ENCODE results near the gene TFDP2. TPM values are rescaled to one million over a fixed set of nuclear protein-coding genes. Genes with fewer than 3 reads are reported as not detected.

Gene TFDP2
- total and polyA plus RNA-seq, 12 donors = 11.0 to 77.8 (median 54.3) TPM

DNA sequence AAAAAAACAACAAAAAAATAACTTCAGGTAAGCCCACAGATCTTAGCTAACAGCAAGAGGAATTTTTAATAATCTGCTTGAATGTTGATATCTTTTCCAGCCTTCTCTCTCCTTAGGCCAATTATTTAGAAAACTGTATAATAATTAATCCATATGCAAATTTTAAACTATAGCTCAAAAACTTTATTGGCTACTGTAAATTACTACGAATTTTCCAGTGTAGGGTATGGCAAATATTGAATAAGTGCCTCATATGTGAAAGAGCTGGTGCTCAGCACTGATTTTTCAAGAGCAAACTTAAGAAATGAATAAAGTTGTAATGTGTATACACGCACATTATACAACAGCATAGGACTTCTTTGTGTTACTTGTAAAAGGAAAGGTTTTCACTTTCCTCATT is 123.0 kb downstream of the TFDP2 start:
- H3K4me3 ChIP-seq = peak overlapping the region in 1 of 10 donors; percentile 1
- no peaks in the 10 kb centered on the region for H3K27me3 ChIP-seq
- H3K9me3 ChIP-seq = no peaks in the 10 kb centered on the region
- ATAC-seq = no peak
- H3K4me1 ChIP-seq = peaks cover 0 to 49% (median 34%) of the 10 kb centered on the region in 9 donors
- peak overlapping the region in 1 of 10 donors; percentile 5 for H3K27ac ChIP-seq
- TF ChIP-seq, protein P1, sequence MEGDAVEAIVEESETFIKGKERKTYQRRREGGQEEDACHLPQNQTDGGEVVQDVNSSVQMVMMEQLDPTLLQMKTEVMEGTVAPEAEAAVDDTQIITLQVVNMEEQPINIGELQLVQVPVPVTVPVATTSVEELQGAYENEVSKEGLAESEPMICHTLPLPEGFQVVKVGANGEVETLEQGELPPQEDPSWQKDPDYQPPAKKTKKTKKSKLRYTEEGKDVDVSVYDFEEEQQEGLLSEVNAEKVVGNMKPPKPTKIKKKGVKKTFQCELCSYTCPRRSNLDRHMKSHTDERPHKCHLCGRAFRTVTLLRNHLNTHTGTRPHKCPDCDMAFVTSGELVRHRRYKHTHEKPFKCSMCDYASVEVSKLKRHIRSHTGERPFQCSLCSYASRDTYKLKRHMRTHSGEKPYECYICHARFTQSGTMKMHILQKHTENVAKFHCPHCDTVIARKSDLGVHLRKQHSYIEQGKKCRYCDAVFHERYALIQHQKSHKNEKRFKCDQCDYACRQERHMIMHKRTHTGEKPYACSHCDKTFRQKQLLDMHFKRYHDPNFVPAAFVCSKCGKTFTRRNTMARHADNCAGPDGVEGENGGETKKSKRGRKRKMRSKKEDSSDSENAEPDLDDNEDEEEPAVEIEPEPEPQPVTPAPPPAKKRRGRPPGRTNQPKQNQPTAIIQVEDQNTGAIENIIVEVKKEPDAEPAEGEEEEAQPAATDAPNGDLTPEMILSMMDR (IDR thresholded peaks at IDR 0.05) = no peak
- WGBS, 2 donors = 91 to 92% methylated on average over 2 of the region's 2 CpGs
- no peaks in the 10 kb centered on the region for H3K36me3 ChIP-seq
- intact Hi-C loops (cut with DNase I) = loop anchor here in 1 of 10 donors (10.0 kb wide), 1 partner anchor 118 kb away; the partner anchor contains the start of gene TFDP2
- DNase-seq = no peak

DNA sequence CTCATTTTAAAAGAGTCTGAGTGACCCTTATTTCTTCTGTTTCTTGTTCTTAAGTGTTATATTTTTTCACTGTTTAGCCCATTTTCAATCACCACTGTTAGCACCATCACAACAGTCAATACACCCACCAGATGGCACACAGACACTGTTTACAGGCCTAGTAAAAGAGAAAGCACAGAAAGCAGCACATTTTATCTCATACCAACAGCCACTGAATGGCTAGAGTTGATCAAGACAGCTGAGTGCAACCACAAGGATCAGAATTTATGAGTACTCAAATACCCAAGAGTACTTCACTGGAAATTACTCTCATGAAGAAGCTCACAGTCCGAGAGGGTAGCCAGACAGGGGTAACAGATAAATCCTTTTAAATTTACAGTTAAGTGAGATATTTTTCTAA is 127.0 kb downstream of the TFDP2 start:
- Histone ChIP-seq H3K9me3 (no peaks in the 10 kb centered on the region), H3K4me1 (peaks cover 0 to 49% (median 37%) of the 10 kb centered on the region in 9 donors), H3K27ac (peak overlapping the region in 7 of 10 donors; percentile 4 to 48 (median 18)), H3K4me3 (no peak overlapping the region), H3K36me3 (no peaks in the 10 kb centered on the region), H3K27me3 (no peaks in the 10 kb centered on the region)
- TF ChIP-seq, protein P1 (IDR thresholded peaks at IDR 0.05) = peak in 5 of 9 donors; percentile 11 to 34 (median 28)
- ATAC-seq (peak in 4 of 8 donors; percentile 40 to 70 (median 59)), DNase-seq (no peak)
- 90 to 92% methylated on average over 1 of the region's 1 CpG for WGBS, 2 donors
- intact Hi-C loops (cut with DNase I) = loop anchor here in 2 of 10 donors (5.0 to 10.0 kb wide), 2 partner anchors 122 to 125 kb away; partner anchors contain the start of gene TFDP2 (in 2 of the 2)

DNA sequence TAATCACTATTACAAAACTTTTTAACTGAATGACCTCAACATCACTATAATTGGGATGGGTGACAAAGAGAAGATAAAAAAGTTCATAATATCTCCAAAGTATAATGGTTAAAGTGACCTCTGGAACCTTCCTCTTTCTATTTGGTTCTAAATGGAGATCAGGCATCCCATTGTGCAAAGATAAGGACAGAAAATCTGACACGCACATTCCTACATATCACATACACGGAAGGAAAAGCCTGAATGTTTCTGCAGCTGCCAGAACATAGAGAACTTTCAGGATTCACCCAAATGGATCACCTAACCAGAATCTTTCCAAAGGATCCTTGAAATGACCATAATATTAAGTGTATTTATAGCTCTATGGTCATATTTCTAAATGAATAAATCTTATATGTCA is 128.2 kb downstream of the TFDP2 start:
- Histone ChIP-seq H3K4me1 (peaks cover 0 to 39% (median 34%) of the 10 kb centered on the region in 9 donors), H3K27me3 (no peaks in the 10 kb centered on the region), H3K27ac (peak overlapping the region in 8 of 10 donors; percentile 2 to 48 (median 15)), H3K9me3 (no peaks in the 10 kb centered on the region), H3K4me3 (no peak overlapping the region), H3K36me3 (no peaks in the 10 kb centered on the region)
- intact Hi-C loops (cut with DNase I) = loop anchor here in 2 of 10 donors (5.0 to 10.0 kb wide), 2 partner anchors 124 to 126 kb away; partner anchors contain the start of gene TFDP2 (in 2 of the 2)
- TF ChIP-seq, protein P1 (IDR thresholded peaks at IDR 0.05) = no peak
- DNase-seq = no peak
- ATAC-seq = peak in 3 of 8 donors; percentile 55 to 66 (median 56)
- WGBS, 2 donors = 28 to 37% methylated on average over 2 of the region's 2 CpGs

DNA sequence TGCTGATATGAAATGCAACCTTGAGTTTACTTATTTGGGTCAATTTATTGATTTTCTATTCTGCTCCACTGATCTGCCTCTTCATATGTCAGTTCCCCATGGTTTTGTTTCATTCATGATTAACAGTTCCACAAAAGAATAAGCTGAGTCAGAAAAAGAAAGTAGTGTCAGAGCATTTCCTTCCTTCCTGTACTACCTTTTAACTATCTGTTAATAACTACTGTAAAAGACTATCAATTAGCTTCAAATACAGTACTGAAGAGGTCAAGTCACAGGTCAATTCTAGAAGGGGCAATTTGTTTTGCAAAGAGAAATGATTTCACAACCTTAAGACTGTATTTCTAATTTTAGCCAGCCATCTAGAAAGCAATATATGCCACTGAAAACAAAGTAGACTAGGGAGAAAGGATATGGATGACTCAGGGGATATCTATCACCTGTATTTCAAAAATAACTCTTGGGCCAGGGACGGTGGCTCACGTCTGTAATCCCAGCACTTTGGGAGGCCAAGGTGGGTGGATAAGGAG is 129.5 kb downstream of the TFDP2 start:
- ATAC-seq (no peak), DNase-seq (no peak)
- Histone ChIP-seq H3K27ac (peak overlapping the region in 1 of 10 donors; percentile 6), H3K9me3 (no peaks in the 10 kb centered on the region), H3K4me3 (no peak overlapping the region), H3K4me1 (peaks cover 0 to 39% (median 34%) of the 10 kb centered on the region in 9 donors), H3K36me3 (no peaks in the 10 kb centered on the region), H3K27me3 (no peaks in the 10 kb centered on the region)
- WGBS, 2 donors = 25 to 28% methylated on average over 2 of the region's 2 CpGs
- intact Hi-C loops (cut with DNase I) = loop anchor here in 2 of 10 donors (5.0 to 10.0 kb wide), 2 partner anchors 125 to 127 kb away; partner anchors contain the start of gene TFDP2 (in 2 of the 2)
- TF ChIP-seq, protein P1 (IDR thresholded peaks at IDR 0.05) = no peak
